ENCODE data around the gene CAPN9.

The CAPN9 gene

GRCh38 chr1:230793463-230793745 lies 46.2 kb downstream of the CAPN9 start:
- no peak for TF ChIP-seq PPARA (CRISPR knock-in tag; IDR thresholded peaks at IDR 0.05; ENCODE audit: borderline replicate concordance)
- TF ChIP-seq CSDC2 (CRISPR knock-in tag; IDR thresholded peaks at IDR 0.05): no peak
- no peak for TF ChIP-seq ARNTL (CRISPR knock-in tag; IDR thresholded peaks at IDR 0.05; ENCODE audit: borderline replicate concordance, low read depth)
- TF ChIP-seq ZC3H10 (CRISPR knock-in tag; IDR thresholded peaks at IDR 0.05): no peak
- TF ChIP-seq, protein P1, sequence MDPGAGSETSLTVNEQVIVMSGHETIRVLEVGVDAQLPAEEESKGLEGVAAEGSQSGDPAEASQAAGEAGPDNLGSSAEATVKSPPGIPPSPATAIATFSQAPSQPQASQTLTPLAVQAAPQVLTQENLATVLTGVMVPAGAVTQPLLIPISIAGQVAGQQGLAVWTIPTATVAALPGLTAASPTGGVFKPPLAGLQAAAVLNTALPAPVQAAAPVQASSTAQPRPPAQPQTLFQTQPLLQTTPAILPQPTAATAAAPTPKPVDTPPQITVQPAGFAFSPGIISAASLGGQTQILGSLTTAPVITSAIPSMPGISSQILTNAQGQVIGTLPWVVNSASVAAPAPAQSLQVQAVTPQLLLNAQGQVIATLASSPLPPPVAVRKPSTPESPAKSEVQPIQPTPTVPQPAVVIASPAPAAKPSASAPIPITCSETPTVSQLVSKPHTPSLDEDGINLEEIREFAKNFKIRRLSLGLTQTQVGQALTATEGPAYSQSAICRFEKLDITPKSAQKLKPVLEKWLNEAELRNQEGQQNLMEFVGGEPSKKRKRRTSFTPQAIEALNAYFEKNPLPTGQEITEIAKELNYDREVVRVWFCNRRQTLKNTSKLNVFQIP (CRISPR knock-in tag; IDR thresholded peaks at IDR 0.05; ENCODE audit: borderline replicate concordance, low read depth): no peak
- TF ChIP-seq PATZ1 (CRISPR knock-in tag; IDR thresholded peaks at IDR 0.05; ENCODE audit: borderline replicate concordance): no peak
- TF ChIP-seq GLIS3 (CRISPR knock-in tag; IDR thresholded peaks at IDR 0.05): no peak
- no peak for TF ChIP-seq CREB5 (CRISPR knock-in tag; IDR thresholded peaks at IDR 0.05; ENCODE audit: low read depth)
- no peak for TF ChIP-seq ZFP30 (CRISPR knock-in tag; IDR thresholded peaks at IDR 0.05)
- no peak for TF ChIP-seq SNAI2 (CRISPR knock-in tag; IDR thresholded peaks at IDR 0.05)
- no peak for TF ChIP-seq BACH2 (CRISPR knock-in tag; IDR thresholded peaks at IDR 0.05; ENCODE audit: borderline replicate concordance)
- TF ChIP-seq ZNF565 (CRISPR knock-in tag; conservative IDR thresholded peaks at IDR 0.05; ENCODE audit: low read depth): no peak
- TF ChIP-seq ESRRG (CRISPR knock-in tag; IDR thresholded peaks at IDR 0.05): no peak
- TF ChIP-seq RARB (CRISPR knock-in tag; IDR thresholded peaks at IDR 0.05): no peak
- no peak for TF ChIP-seq ZNF8 (CRISPR knock-in tag; IDR thresholded peaks at IDR 0.05)
- TF ChIP-seq CSRNP3 (CRISPR knock-in tag; IDR thresholded peaks at IDR 0.05): no peak
- no peak for TF ChIP-seq TSHZ2 (CRISPR knock-in tag; IDR thresholded peaks at IDR 0.05)
- TF ChIP-seq ZNF70 (CRISPR knock-in tag; IDR thresholded peaks at IDR 0.05): no peak
- TF ChIP-seq ISL1 (CRISPR knock-in tag; IDR thresholded peaks at IDR 0.05): no peak
- ATAC-seq: no peak

GRCh38 chr1:230794431-230794830 lies 47.2 kb downstream of the CAPN9 start:
- TF ChIP-seq ZNF8 (CRISPR knock-in tag; IDR thresholded peaks at IDR 0.05) (no peak), RARB (CRISPR knock-in tag; IDR thresholded peaks at IDR 0.05) (no peak), ZC3H10 (CRISPR knock-in tag; IDR thresholded peaks at IDR 0.05) (no peak), ZFP30 (CRISPR knock-in tag; IDR thresholded peaks at IDR 0.05) (no peak), CSDC2 (CRISPR knock-in tag; IDR thresholded peaks at IDR 0.05) (no peak), SNAI2 (CRISPR knock-in tag; IDR thresholded peaks at IDR 0.05) (no peak), ESRRG (CRISPR knock-in tag; IDR thresholded peaks at IDR 0.05) (no peak), ARNTL (CRISPR knock-in tag; IDR thresholded peaks at IDR 0.05; ENCODE audit: borderline replicate concordance, low read depth) (no peak), TCF4 (CRISPR knock-in tag; IDR thresholded peaks at IDR 0.05; ENCODE audit: borderline replicate concordance) (no peak), ZFP3 (CRISPR knock-in tag; IDR thresholded peaks at IDR 0.05) (no peak), PPARA (CRISPR knock-in tag; IDR thresholded peaks at IDR 0.05; ENCODE audit: borderline replicate concordance) (no peak), CREB5 (CRISPR knock-in tag; IDR thresholded peaks at IDR 0.05; ENCODE audit: low read depth) (no peak), BACH2 (CRISPR knock-in tag; IDR thresholded peaks at IDR 0.05; ENCODE audit: borderline replicate concordance) (no peak), OSR1 (CRISPR knock-in tag; IDR thresholded peaks at IDR 0.05) (no peak)
- TF ChIP-seq, protein P1 (CRISPR knock-in tag; IDR thresholded peaks at IDR 0.05; ENCODE audit: borderline replicate concordance, low read depth): no peak
- peak; percentile 8; the same call in 1 of the 3 replicates for ATAC-seq
